Uterus (tissue), 2 donors: ENCODE results near the gene PLXNA4.

ENCODE experiments used
- CTCF ChIP-seq, 4 experiments: fragments of 200-600 bp in 2 of 4; fragments of 450-650 bp in 2 of 4; sonication (generic) in 2 of 4; IDR thresholded peaks; one replicate each; pipeline ENCODE4 v1.5.1; 2016 to 2019; ENCODE audit warnings: antibody characterized with exemption in 4 of 4, mild to moderate bottlenecking in 2 of 4, moderate library complexity in 1 of 4
- POLR2A ChIP-seq, 2 donors: fragments of 450-650 bp; IDR thresholded peaks; one replicate each; pipeline ENCODE4 v1.6.1; 2016; ENCODE audit warnings: antibody characterized with exemption in 2 of 2, mild to moderate bottlenecking in 1 of 2, moderate library complexity in 1 of 2

GRCh38 chr7:132410385-132410784 lies 165.9 kb downstream of the PLXNA4 start:
- no peak for TF ChIP-seq POLR2A (IDR thresholded peaks at IDR 0.05)
- no peak for TF ChIP-seq CTCF (IDR thresholded peaks at IDR 0.05)
